ENCODE results near the gene MTA1.

Gene MTA1

DNA sequence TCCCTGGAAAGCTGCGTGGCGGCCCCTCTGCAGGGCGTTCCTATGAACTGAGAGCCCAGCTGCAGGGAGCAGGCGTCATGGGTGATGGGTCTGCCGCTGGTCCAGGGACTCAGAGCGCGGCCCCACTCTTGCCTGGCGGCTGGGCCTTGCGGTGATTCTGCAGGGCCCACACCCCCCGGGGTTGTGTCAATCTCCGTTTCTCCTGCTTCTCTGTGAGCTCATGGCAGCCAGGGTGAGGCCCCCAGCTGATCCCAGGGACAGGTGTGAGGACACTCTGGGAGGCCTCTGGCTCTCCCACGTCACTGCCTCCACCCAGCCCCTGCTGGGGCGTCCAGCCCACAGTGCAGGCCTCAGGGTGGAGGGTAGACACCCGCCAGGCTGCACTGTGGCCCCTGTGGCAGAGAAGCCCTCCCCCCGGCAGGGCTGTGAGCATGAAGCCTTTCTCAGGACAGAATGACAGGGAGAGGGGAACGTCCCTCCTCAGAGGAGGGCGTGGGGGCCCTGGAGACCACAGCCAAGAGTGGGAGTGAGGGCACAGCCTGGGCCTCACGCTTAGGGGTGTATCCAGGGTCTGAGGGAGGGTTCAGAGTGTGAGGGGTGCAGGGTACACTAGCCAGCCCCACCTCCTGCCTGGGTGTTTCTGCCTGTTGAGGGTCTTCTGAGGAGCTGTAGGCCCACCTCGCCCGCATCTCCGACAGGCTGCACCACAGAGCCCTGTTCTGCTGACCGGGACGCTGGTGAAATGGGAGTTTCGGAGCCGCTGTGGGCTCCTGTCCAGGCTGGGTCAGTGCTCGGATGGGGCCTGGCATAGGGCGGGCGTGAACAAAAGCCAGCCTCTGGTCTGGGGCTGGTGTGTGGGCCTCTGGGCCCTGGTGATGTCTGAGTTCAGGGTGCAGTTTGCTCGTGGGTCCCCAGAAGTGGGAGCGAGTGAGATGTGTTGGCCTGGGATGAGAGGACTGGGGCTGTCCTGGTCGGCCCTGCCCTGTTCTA is 28.3 kb downstream of the MTA1 start:
- DNase-seq: no peak

DNA sequence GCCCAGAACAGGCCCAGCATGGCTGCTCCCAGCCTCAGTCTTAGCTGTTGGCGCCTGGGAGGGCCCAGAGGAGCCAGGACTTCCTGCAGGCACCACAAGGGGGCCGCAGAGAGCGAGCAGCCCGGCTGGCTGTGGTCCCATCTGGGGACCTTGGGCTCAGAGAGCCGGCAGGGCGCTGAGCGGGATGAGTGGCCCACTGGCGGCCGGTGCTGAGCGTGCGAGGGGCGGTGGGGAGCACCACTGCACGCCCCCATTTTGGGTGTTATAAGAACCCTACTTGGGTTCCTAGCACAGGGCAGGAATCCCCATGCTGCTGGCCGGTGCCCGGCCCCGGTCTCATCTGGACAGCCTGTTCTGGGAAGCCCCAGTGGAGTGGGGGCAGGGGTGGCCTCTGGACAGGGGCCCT is 29.1 kb downstream of the MTA1 start:
- no peak for DNase-seq

DNA sequence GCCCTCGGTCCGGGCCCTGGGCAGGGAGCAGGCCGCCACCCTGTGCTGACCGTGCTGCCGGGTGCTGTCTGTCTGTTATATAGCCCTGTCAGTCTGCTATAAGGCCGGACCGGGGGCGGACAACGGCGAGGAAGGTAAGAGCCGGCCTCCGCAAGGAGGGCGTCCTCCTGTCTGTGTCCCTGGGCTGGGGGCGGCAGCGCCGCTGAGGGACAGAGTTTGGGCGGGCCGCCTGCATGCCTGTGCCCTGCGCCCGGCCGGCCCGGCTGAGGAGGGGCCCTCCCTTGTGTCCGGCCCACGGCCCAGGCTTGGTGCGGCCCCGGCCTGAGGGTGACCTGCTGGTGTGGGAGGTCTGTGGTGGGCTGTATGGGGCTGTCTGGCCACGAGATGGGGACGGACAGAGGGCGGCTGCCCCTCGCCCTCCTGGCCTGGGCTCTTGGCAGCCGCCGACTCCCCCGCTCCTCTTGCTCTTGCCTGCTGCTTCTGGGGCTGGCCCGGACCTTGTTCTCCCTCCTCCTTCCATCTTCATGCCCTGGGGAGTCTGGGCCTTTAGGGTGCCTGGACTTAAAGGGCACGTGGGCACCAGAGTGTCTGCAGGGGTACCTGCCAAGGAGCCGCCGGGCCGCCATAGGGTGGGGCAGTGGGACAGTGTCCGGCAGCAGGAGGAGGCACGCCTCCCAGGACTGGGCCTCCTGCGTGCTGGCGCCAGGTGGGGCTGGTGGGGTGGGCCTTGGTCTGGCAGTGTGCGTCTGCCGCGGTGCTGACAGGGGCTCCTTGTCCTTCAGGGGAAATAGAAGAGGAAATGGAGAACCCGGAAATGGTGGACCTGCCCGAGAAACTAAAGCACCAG is 29.9 kb downstream of the MTA1 start:
- DNase-seq: no peak

GRCh38 chr14:105450123-105450505 is 30.5 kb downstream of the MTA1 start:
- DNase-seq: no peak

DNA sequence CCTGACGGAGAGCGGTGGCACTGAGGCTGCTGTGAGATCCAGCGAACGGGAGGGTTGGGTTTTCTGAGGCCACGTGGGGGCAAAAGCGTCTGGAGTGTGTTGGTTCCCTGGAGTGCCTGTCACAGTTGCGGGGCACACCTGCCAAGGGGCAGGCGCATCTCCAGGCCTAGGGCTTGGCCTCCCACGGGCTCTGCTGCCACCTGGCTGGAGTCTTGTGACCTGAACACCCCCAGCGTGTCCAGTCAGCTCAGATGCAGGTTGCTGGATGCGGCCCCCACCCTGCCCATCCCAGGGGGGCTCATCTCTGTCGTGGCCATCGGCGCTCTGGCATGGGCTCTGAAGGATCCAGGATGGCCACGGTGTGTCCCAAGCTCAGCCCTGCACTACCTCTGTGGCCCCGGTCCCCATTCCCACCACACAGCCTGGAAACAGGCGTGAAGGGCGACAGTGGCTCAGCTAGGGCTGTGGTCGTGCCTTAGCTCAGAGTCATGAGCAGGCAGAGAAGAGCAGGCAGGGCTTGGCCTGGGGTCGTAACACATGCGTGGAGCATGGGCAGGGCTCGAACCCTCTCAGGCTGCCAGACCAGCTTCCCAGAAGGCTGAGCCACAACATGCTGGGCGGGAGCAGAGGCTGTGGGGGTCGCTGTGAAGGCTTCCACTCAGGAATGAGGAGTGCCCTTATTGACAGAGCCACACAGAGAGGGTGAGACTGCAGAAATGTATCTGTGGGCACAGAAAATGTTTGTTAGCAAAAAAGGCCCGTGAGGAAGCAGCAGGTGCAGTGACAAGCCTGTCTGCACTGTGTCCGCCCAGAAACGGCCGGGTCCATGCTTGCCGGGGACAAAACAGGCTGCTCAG is 31.5 kb downstream of the MTA1 start:
- DNase-seq: no peak

GRCh38 chr14:105452963-105453362 is 33.3 kb downstream of the MTA1 start:
- DNase-seq: no peak

- DNase-seq: no peak
Measured at GRCh38 chr14:105453847-105454246, 34.2 kb downstream of the MTA1 start.

GRCh38 chr14:105455086-105455640 is 35.5 kb downstream of the MTA1 start:
- no peak for DNase-seq

DNA sequence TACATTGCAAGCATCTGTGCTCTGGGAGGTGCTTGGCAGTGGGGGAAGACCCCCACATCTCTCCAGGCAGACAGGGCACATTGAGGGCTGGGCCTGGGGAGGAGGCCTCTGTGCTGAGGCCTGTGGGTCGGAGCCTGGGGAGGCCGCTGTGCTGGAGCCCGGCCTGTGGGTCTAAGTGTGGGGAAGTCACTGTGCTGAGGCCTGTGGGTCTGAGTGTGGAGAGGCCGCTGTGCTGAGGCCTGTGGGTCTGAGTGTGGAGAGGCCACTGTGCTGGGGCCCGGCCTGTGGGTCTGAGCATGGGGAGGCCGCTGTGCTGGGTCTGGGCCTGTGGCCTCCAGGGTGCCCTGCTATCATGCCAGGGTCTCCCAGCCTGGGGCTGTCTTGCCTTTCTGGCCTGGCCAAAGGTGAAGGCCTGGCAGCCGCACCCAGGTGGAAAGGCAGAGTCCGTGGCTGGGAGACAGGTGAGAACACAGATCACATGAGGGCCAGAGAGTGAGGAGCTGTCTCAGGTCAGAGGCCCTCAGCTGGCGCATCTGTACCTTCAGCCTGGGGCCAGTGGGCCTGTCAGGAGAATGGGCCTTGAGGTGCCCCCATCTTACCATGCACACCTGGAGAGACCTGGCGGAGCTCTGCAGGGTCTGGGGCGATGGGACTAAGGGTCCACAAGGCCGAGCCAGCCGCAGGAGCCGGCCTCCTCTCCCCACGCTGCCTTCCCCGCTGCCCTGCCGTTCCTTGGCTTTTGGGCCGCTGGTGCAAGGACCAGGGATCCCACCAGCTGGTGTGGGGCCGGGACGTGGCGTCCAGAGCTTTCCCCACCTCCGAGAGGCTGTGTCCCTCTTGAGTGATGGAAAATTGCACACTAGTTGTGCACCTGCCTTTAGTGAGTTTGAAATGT is 36.4 kb downstream of the MTA1 start:
- no peak for DNase-seq

DNA sequence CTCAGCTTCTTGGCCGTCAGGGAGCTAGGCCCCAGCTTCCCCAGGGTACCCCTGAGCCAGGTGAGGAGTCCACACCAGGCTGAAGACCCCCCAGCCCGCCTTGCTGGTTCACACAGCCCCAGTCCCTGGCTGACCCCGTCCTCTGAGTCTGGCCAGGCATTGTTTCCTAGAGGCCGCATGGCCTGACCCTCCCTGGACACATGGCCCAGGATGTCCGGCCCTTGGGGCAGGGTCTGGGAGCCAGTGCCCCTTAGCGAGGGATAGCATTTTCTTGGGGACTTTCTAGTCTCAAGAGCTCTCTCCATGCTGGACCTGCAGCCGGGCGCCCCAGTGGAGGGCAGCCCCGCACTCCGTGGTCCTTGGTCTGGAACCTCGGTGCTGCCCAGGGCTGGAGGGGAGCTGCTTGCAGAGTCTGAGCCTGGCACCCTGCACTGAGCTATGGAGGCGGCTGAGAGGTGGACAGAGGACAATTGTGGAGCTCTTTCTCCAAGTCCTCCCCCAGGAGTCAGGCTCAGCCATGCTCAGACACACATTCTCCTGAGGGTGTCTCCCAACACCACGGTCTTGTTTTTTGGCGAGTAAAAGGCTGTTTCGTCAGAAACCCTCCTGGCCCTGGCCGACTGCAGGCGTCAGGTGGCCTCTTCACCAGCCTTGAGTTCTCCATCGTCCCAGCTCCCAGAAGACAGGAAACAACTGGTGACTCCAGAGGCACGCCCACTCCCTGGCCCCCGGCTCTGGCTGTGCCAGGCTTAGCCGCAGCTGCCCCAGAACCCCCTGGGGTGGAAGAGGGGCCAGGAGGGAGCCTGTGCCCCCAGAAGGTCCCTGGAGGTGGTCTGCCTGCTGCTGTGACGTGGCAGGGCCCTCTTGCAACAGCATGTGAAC is 37.4 kb downstream of the MTA1 start:
- DNase-seq: no peak

DNA sequence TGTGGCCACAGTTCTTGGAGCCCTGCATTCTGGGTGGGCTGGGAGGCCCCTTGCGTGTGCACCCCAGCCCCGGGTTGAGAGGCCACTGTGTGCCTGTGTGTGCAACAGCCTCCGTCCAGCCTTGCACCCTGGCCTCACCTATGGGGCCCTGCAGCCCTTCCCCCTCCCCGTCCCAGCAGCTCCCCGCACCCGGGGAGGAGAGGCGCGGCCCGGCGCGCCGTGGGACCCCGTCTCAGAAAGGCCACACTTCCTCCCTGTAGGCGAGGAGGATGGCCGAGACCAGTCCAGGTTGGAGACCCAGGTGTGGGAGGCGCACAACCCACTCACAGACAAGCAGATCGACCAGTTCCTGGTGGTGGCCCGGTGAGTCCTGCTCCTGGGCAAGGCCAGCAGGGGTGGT is 38.4 kb downstream of the MTA1 start:
- DNase-seq: no peak

DNA sequence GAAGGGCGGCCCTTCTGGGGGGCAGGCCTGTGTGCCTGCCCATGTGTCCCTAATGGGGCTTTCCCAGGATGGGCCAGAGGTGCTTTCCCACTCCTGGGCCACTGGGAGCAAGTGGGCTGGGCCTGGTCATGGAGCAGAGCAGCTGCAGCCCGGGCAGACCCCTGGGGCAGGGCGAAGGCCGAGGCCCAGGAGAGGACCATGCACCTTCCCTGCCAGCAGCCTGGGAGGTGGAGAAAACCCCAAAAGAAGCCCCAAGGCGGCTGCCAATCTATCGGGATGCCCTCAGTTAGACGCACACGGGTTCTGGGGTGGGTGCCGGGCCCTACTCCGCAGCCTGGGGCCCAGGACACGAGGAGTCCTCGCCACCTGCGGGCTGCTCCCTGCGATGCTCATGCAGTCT is 38.9 kb downstream of the MTA1 start:
- no peak for DNase-seq

DNA sequence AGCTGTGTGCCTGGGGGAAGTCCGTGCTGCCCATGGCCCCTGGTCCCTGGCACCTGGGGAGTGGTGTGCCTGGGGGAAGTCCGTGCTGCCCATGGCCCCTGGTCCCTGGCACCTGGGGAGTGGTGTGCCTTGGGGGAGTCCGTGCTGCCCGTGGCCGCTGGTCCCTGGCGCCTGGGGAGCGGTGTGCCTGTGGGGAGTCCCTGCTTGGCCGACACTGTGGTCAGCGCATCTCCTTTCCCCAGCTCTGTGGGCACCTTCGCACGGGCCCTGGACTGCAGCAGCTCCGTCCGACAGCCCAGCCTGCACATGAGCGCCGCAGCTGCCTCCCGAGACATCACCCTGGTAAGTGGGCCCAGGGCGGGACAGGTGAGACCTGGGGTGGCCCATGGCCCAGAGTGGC is 40.5 kb downstream of the MTA1 start:
- no peak for DNase-seq

GRCh38 chr14:105460616-105461015 is 41.0 kb downstream of the MTA1 start:
- no peak for DNase-seq

GRCh38 chr14:105461903-105462302 is 42.3 kb downstream of the MTA1 start:
- no peak for DNase-seq

DNA sequence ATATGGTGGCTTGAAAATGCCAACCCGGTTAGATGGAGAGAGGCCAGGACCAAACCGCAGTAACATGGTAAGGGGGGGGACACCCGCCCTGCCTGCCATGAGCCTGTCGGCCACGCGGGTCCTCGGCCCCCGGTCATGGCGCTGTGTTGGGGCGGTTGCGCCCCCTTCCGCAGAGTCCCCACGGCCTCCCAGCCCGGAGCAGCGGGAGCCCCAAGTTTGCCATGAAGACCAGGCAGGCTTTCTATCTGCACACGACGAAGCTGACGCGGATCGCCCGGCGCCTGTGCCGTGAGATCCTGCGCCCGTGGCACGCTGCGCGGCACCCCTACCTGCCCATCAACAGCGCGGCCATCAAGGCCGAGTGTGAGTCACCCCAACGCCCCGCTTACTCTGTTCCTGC is 44.9 kb downstream of the MTA1 start:
- no peak for DNase-seq

- no peak for DNase-seq
Measured at GRCh38 chr14:105465209-105466031, 45.8 kb downstream of the MTA1 start.

DNA sequence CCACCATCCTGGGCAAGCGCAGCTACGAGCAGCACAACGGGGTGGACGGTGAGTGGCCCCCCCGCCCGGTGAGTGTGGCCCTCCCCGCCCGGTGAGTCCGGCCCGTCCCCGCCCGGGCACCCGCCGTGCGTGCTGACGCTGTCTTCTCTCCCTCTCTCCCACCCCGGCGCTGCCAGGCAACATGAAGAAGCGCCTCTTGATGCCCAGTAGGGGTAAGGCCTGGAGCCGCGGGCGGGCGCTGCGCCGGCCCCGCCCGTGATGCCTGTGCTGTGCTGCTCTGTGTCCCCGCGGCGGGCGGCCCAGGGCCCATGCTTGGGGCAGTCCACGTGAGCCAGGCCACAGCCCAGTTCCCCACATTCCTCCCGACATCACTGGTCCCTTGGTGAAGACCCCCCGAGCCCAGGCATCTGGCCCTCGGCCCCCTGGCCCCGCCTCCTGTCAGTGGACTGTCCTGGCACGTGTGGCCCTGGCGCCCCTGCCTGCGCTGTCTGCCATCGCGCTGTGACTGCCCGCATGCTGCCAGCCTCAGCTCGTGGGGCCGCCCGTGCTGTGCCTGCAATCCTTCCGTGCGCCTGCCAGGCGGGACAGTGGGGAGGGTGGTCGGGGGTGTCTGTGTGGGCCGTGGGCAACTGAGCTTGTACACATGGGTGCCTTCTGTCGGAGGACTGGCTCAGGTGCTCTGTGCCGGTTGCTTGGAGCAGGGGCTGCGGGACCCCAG is 47.1 kb downstream of the MTA1 start:
- no peak for DNase-seq

All from NCI-H187 (cell line).